ENCODE measurements around the gene LMBRD2. TPM values are rescaled to one million over a fixed set of nuclear protein-coding genes. Genes with fewer than 3 reads are reported as not detected.

Gene LMBRD2
- total and polyA plus RNA-seq, 2 of the 8 experiments (the other 6 are each of a cell fraction or from before 2014, with no cell fraction given): 1.1 to 4.1 TPM

- no peak for TF ChIP-seq CHD7 (IDR thresholded peaks at IDR 0.05; ENCODE audit: insufficient replicate concordance, low read length)
Observed at GRCh38 chr5:36155291-36155690, 3.6 kb upstream of the LMBRD2 start (continued).

Data from H1 (cell line).